Heart right ventricle (tissue), 16 donors: Measurements from ENCODE around the gene ERBB3. TPM values are rescaled to one million over a fixed set of nuclear protein-coding genes. Genes with fewer than 3 reads are reported as not detected.
"Not testable (repeated sequence)": the region's sequence is repeated elsewhere in the genome, so short reads cannot be mapped to it uniquely, and the experiment has no call there.

ENCODE experiments used
- ATAC-seq, 8 donors: fragments of 200-7000 bp; cut with Tn5 transposase; one replicate each; pipeline ENCODE4 v1.9.1; 2020; ENCODE audit warnings: mild to moderate bottlenecking in 8 of 8, moderate library complexity in 8 of 8, moderate number of reproducible peaks in 1 of 8
- DNase-seq, 2 donors: peaks; one replicate each; pipeline ENCODE4 v3.0.0-alpha.2; 2020
- H3K27ac ChIP-seq, 10 donors: fragments of 200-600 bp; sonication (generic) in 2 of 10; one replicate each; pipeline versions ENCODE4 v1.5.0 to v1.8.0; 2020 to 2022; ENCODE audit warnings: mild to moderate bottlenecking in 3 of 10
- H3K27me3 ChIP-seq, 7 donors: fragments of 200-600 bp; one replicate each; pipeline ENCODE4 v1.8.0; 2021 to 2022; ENCODE audit warnings: mild to moderate bottlenecking in 2 of 7
- H3K36me3 ChIP-seq, 9 donors: fragments of 200-600 bp; sonication (generic) in 1 of 9; one replicate each; pipeline versions ENCODE4 v1.5.0 to v1.8.0; 2020 to 2022; ENCODE audit warnings: mild to moderate bottlenecking in 2 of 9
- H3K4me1 ChIP-seq, 9 donors: fragments of 200-600 bp; sonication (generic) in 1 of 9; one replicate each; pipeline versions ENCODE4 v1.5.0 to v1.8.0; 2020 to 2022; ENCODE audit warnings: mild to moderate bottlenecking in 4 of 9
- H3K4me3 ChIP-seq, 10 donors: fragments of 200-600 bp; sonication (generic) in 2 of 10; one replicate each; pipeline versions ENCODE4 v1.5.0 to v1.8.0; 2020 to 2022; ENCODE audit warnings: mild to moderate bottlenecking in 7 of 10, moderate library complexity in 2 of 10
- H3K9me3 ChIP-seq, 11 donors: fragments of 200-600 bp in 10 of 11; sonication (generic) in 2 of 11; one replicate each; pipeline versions ENCODE4 v1.5.0 to v1.8.0; 2013 to 2022; ENCODE audit warnings: mild to moderate bottlenecking in 2 of 11, control low read depth in 1 of 11, moderate library complexity in 1 of 11
- WGBS, 2 donors: extraction: QIAGEN DNeasy Blood & Tissue Kit; methylation state at CpG; one replicate each; pipeline ENCODE4 v1.1.7; 2013; ENCODE audit warnings: inconsistent platforms in 1 of 2; 5-methylcytosine and 5-hydroxymethylcytosine counted together
- intact Hi-C, 10 donors: fragments of 100-400 bp; cut with DNase I; formaldehyde crosslinking; loops; one replicate each; pipeline versions ENCODE4 v1.11.1 to v1.14.2; 2022
- polyA plus RNA-seq, 2 donors: library from polyadenylated mRNA; stranded (reverse); fragments of 200-250 nt; gene quantifications; one replicate each; pipeline ENCODE4 v1.2.3, GENCODE V29; 2013
- total RNA-seq, 10 donors: library from RNA; stranded (reverse); fragmentation: NEBNext Ultra II Directional in 3 of 10; extraction: Animal tissue kit (Norgen Biotek cat#: 25700) in 3 of 10; gene quantifications; one replicate each; pipeline versions ENCODE4 v1.2.1 to v1.2.4, GENCODE V29; 2021 to 2023
- TF ChIP-seq, protein P1 (sequence below), 9 donors: fragments of 200-600 bp; sonication (generic) in 2 of 9; IDR thresholded peaks; one replicate each; pipeline versions ENCODE4 v1.5.0 to v1.8.0; 2021 to 2022; ENCODE audit warnings: antibody characterized with exemption in 9 of 9, mild to moderate bottlenecking in 5 of 9, moderate library complexity in 1 of 9
- donor health status: Arrhythmogenic right ventricular cardiomyopathy.
- donor health status: ischemic (EF 13 %, LVEDD 7.1; RV severe dilation, severe dysfunction).
- donor health status: healthy with polysubstance abuse.
- donor health status: DM: no; HTN: yes; CAD: no.
- donor health status: DM: no; HTN: no; CAD: no.
- donor health status: ischemic (EF 25% LVEDD 6.9; RV normal size, moderate dysfunction).
- donor health status: ischemic (EF 25% LVEDD 5.7; RV mildly dilated, moderate dysfunction).
- donor health status: healthy.
- donor health status: DM: yes; HTN: yes; CAD: no.
- donor health status: Ischemic cardiomyopathy.
- donor health status: ischemic (EF 35%, LVEDD 5.7; RV mildly dilated, moderate dysfunction).
- donor health status: nonischemic (EF 11% LVEDD 7.7; RV severe dilation, severe dysfunction).
- donor health status: DM: yes; HTN: yes; CAD: no.
- donor health status: PGD.
- donor health status: ischemic (EF 29% LVEDD 5.4; RV normal size, mild dysfunction).
- donor health status: nonischemic (EF 23%, LVEDD 6.1; RV moderate dilation, normal function).

ERBB3 gene
- total and polyA plus RNA-seq, 12 donors = 0.80 to 7.8 (median 2.9) TPM

DNA sequence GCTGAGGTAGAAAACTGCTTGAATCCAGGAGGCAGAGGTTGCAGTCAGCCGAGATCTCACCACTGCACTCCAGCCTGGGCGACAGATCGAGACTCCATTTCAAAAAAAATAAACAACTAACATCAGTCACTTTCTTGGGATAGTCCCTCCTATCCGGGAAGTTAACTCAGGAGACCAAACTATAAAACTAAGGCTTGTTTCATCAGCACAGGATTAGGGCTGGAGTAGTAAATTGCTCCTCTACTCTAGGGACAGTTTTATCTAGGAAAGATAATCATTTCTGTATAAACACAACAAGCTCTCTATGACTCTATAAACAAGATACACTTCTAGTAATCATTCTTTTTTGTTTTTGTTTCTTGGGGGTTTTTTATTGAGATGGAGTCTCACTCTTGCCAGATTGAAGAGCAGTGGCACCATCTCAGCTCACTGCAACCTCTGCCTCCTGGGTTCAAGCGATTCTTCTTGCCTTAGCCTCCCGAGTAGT lies 26.5 kb upstream of the ERBB3 start:
- Histone ChIP-seq H3K9me3 (no peaks in the 10 kb centered on the region), H3K4me1 (no peaks in the 10 kb centered on the region), H3K36me3 (no peaks in the 10 kb centered on the region), H3K4me3 (no peak overlapping the region), H3K27ac (no peak overlapping the region), H3K27me3 (no peaks in the 10 kb centered on the region)
- no peak for DNase-seq
- WGBS, 2 donors = 81 to 85% methylated on average over 6 of the region's 6 CpGs
- ATAC-seq = no peak
- TF ChIP-seq, protein P1, sequence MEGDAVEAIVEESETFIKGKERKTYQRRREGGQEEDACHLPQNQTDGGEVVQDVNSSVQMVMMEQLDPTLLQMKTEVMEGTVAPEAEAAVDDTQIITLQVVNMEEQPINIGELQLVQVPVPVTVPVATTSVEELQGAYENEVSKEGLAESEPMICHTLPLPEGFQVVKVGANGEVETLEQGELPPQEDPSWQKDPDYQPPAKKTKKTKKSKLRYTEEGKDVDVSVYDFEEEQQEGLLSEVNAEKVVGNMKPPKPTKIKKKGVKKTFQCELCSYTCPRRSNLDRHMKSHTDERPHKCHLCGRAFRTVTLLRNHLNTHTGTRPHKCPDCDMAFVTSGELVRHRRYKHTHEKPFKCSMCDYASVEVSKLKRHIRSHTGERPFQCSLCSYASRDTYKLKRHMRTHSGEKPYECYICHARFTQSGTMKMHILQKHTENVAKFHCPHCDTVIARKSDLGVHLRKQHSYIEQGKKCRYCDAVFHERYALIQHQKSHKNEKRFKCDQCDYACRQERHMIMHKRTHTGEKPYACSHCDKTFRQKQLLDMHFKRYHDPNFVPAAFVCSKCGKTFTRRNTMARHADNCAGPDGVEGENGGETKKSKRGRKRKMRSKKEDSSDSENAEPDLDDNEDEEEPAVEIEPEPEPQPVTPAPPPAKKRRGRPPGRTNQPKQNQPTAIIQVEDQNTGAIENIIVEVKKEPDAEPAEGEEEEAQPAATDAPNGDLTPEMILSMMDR (IDR thresholded peaks at IDR 0.05) = no peak
- intact Hi-C loops = no loop called here

DNA sequence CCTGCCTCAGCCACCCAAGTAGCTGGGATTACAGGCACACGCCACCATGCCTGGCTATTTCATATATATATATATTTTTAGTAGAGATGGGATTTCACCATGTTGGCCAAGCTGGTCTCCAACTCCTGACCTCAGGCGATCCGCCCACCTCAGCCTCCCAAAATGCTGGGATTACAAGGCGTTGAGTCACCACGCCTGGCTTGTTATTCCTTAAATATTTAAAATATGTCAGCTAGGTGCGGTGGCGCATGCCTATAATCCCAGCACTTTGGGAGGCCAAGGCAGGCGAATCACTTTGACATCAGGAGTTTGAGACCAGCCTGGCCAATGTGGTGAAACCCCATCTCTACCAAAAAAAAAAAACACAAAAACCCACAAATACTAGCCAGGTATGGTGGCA lies 20.0 kb upstream of the ERBB3 start:
- 89 to 92% methylated on average over 8 of the region's 8 CpGs for WGBS, 2 donors
- not testable (repeated sequence) for DNase-seq, H3K27me3 ChIP-seq, ATAC-seq, H3K27ac ChIP-seq, H3K4me1 ChIP-seq, H3K9me3 ChIP-seq, H3K36me3 ChIP-seq, H3K4me3 ChIP-seq
- intact Hi-C loops = loop anchor here in 1 of 10 donors (5.0 kb wide), 1 partner anchor 37 kb away; no protein-coding TSS in a partner anchor

DNA sequence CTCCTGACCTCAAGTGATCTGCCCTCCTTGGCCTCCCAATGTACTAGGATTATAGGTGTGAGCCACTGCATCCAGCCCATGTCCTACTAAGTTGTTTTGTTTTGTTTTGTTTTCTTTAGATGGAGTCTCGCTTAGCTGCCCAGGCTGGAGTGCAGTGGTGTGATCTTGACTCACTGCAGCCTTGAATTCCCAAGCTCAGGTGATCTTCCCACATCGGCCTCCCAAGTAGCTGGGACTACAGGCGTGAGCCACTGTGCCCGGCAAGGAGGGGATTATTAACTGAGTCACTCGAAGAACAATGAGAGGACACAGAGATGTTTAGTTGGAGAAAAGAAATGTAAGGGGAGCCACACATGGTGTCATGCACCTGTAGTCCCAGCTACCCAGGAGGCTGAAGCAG lies 18.0 kb upstream of the ERBB3 start:
- Histone ChIP-seq H3K27ac (no peak overlapping the region), H3K4me1 (no peaks in the 10 kb centered on the region), H3K36me3 (no peaks in the 10 kb centered on the region), H3K4me3 (no peak overlapping the region), H3K9me3 (no peaks in the 10 kb centered on the region), H3K27me3 (no peaks in the 10 kb centered on the region)
- DNase-seq = no peak
- WGBS, 2 donors = 72 to 79% methylated on average over 5 of the region's 5 CpGs
- ATAC-seq = no peak
- TF ChIP-seq, protein P1 (IDR thresholded peaks at IDR 0.05) = no peak
- intact Hi-C loops = no loop called here

DNA sequence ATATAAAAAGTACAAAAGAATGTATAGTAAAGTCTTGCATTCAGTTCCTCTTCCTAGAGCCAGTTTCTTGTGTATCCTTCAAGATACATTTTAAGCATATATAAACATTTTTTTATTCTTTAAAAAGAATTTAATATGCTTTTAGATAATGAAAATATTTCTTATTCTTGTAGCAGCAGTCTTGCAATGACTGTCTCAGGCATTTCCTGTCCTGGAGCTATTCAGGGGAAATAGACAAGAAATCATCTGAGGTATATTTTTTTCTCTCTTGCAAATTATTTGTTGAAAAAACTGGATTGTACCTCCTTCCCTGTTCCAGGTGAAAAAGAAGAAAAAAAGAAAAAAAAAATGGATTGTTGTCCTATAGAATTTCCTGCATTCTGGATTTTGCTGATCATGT lies 17.0 kb upstream of the ERBB3 start:
- Histone ChIP-seq H3K27me3 (no peaks in the 10 kb centered on the region), H3K36me3 (no peaks in the 10 kb centered on the region), H3K9me3 (no peaks in the 10 kb centered on the region), H3K27ac (no peak overlapping the region), H3K4me1 (no peaks in the 10 kb centered on the region), H3K4me3 (no peak overlapping the region)
- no peak for DNase-seq
- TF ChIP-seq, protein P1 (IDR thresholded peaks at IDR 0.05) = no peak
- no peak for ATAC-seq
- intact Hi-C loops = no loop called here

DNA sequence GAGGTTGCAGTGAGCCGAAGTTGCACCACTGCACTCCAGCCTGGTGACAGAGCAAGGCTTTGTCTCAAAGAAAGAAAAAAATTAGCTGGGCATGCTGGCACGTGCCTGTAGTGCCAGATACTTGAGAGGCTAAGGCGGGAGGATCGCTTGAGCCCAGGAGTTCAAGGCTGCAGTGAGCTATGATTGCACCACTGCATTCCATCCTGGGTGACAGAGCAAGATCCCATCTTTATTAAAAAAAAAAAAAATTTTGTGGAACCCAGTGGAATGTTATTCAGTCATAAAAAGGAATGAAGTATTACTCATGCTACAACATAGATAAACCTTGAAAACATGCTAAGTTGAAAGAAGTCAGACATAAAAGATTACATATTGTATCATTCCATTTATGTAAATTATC lies 8.3 kb upstream of the ERBB3 start:
- WGBS, 2 donors = 79 to 81% methylated on average over 4 of the region's 4 CpGs
- Histone ChIP-seq H3K27ac (no peak overlapping the region), H3K36me3 (no peaks in the 10 kb centered on the region), H3K9me3 (no peaks in the 10 kb centered on the region), H3K4me3 (no peak overlapping the region), H3K27me3 (no peaks in the 10 kb centered on the region), H3K4me1 (no peaks in the 10 kb centered on the region)
- intact Hi-C loops = no loop called here
- ATAC-seq (no peak), DNase-seq (no peak)
- TF ChIP-seq, protein P1 (IDR thresholded peaks at IDR 0.05) = no peak
